Suprapubic skin (tissue), 4 donors: ENCODE measurements around the gene BCAN. TPM values are rescaled to one million over a fixed set of nuclear protein-coding genes. Genes with fewer than 3 reads are reported as not detected.

Source experiments
- DNase-seq, 2 donors: peaks; one replicate each; pipeline ENCODE4 v3.0.0-alpha.2; 2019; ENCODE audit warnings: low spot score in 2 of 2
- H3K27ac ChIP-seq: fragments of 200-600 bp; sonication (generic); one replicate; pipeline ENCODE4 v1.5.1; 2019
- H3K27me3 ChIP-seq: fragments of 200-600 bp; sonication (generic); one replicate; pipeline ENCODE4 v1.5.1; 2019
- H3K36me3 ChIP-seq: fragments of 200-600 bp; sonication (generic); one replicate; pipeline ENCODE4 v1.5.1; 2019
- H3K4me1 ChIP-seq: fragments of 200-600 bp; sonication (generic); one replicate; pipeline ENCODE4 v1.5.1; 2019
- H3K4me3 ChIP-seq: fragments of 200-600 bp; sonication (generic); one replicate; pipeline ENCODE4 v1.5.1; 2019; ENCODE audit warnings: mild to moderate bottlenecking
- H3K9me3 ChIP-seq: fragments of 200-600 bp; sonication (generic); one replicate; pipeline ENCODE4 v1.5.1; 2019
- CTCF ChIP-seq, 2 donors: fragments of 200-600 bp in 1 of 2; fragments of 450-650 bp in 1 of 2; sonication (generic) in 1 of 2; IDR thresholded peaks; one replicate each; pipeline ENCODE4 v1.5.1; 2016 to 2019; ENCODE audit warnings: antibody characterized with exemption in 2 of 2, mild to moderate bottlenecking in 1 of 2, moderate library complexity in 1 of 2
- EP300 ChIP-seq: sonication (generic); formaldehyde crosslinking; IDR thresholded peaks from one replicate; pipeline ENCODE4 v1.6.1; 2017; ENCODE audit warnings: antibody characterized with exemption
- POLR2A ChIP-seq, 2 donors: fragments of 450-650 bp; IDR thresholded peaks; one replicate each; pipeline ENCODE4 v1.6.1; 2017; ENCODE audit warnings: antibody characterized with exemption in 2 of 2, mild to moderate bottlenecking in 2 of 2, moderate library complexity in 2 of 2
- POLR2AphosphoS5 ChIP-seq, 3 donors: sonication (generic); formaldehyde crosslinking; IDR thresholded peaks; one replicate each; pipeline ENCODE4 v1.6.1; 2017; ENCODE audit warnings: antibody characterized with exemption in 3 of 3
- WGBS: methylation state at CpG from one replicate; pipeline ENCODE4 v1.1.5; 2018; 5-methylcytosine and 5-hydroxymethylcytosine counted together
- total RNA-seq, 4 donors: library from RNA; depleted of rRNA; stranded (reverse); fragments of >200 nt; gene quantifications; one replicate each; pipeline ENCODE4 v1.1.0, GENCODE V29; 2016

BCAN gene
- total RNA-seq, 4 donors from 2014 or later: 17.8 to 41.2 (median 29.4) TPM

DNA sequence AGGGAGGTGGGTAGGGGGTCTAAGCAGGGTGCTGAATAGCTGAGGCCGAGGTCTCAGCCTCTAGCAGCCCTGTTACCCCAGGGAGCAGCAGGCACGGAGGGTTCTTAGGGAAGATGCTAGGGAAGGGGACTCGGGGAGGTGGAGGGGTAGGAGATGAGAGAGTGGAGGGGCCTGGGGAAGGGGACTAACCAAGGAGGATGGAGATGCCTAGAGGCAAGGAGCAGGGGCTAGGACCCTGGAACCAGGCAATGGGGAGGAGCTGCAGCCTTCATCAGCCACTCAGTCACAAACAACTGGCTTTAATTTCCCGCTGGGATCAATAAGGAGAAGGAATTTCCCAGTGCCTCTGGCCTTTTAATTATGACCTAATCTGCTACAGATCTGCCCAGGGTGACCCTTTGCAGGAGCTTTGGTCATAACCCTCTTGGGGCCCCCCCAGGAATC lies 66.3 kb downstream of the BCAN start:
- Histone ChIP-seq H3K4me3 (no peak overlapping the region), H3K9me3 (no peaks in the 10 kb centered on the region), H3K36me3 (no peaks in the 10 kb centered on the region), H3K4me1 (peaks cover 99% of the 10 kb centered on the region), H3K27ac (peak overlapping the region; percentile 73), H3K27me3 (peaks cover 3% of the 10 kb centered on the region)
- no peak for DNase-seq
- WGBS: 43% methylated on average over 4 of the region's 4 CpGs
- TF ChIP-seq POLR2A (IDR thresholded peaks at IDR 0.05) (no peak), CTCF (IDR thresholded peaks at IDR 0.05) (no peak), EP300 (no peak), POLR2AphosphoS5 (IDR thresholded peaks at IDR 0.05) (no peak)

GRCh38 chr1:156709031-156709430 lies 67.1 kb downstream of the BCAN start:
- Histone ChIP-seq H3K4me3 (no peak overlapping the region), H3K4me1 (peaks cover 92% of the 10 kb centered on the region), H3K27me3 (peaks cover 3% of the 10 kb centered on the region), H3K36me3 (no peaks in the 10 kb centered on the region), H3K27ac (peak overlapping the region; percentile 73), H3K9me3 (no peaks in the 10 kb centered on the region)
- no peak for TF ChIP-seq CTCF (IDR thresholded peaks at IDR 0.05)
- no peak for TF ChIP-seq EP300
- TF ChIP-seq POLR2AphosphoS5 (IDR thresholded peaks at IDR 0.05): no peak
- TF ChIP-seq POLR2A (IDR thresholded peaks at IDR 0.05): no peak
- DNase-seq: no peak
- WGBS: 57% methylated on average over 4 of the region's 4 CpGs

Other genes with a start within 250 kb of the BCAN start
- gene MEF2D, start 141.3 kb upstream of the BCAN start, total RNA-seq: 10 to 100 TPM; 61.7 to 73.5 (median 67.1) TPM
- 1 to 10 TPM; 2.2 to 5.7 (median 4.5) TPM for gene IQGAP3, start 69.6 kb upstream of the BCAN start, total RNA-seq
- gene TTC24, start 62.4 kb upstream of the BCAN start, total RNA-seq: not detected
- 10 to 100 TPM; 42.7 to 80.8 (median 63.3) TPM for gene NAXE, start 50.3 kb upstream of the BCAN start, total RNA-seq
- gene GPATCH4, start 40.6 kb upstream of the BCAN start, total RNA-seq: 10 to 100 TPM; 15.9 to 25.1 (median 20.5) TPM
- gene HAPLN2, start 22.7 kb upstream of the BCAN start, total RNA-seq: 1 to 10 TPM in 2 of 4 donors, not detected in 2; 1.0 to 2.9 TPM
- gene NES, start 35.3 kb downstream of the BCAN start, total RNA-seq: 1 to 10 TPM; 1.9 to 7.4 (median 4.8) TPM
- 10 to 100 TPM; 38.4 to 98.0 (median 68.2) TPM for gene CRABP2, start 63.5 kb downstream of the BCAN start, total RNA-seq
- 10 to 100 TPM; 20.7 to 40.3 (median 34.2) TPM for gene METTL25B, start 86.4 kb downstream of the BCAN start, total RNA-seq
- 10 to 100 TPM; 33.8 to 59.6 (median 38.9) TPM for gene ISG20L2, start 86.6 kb downstream of the BCAN start, total RNA-seq
- 10 to 100 TPM; 33.6 to 66.6 (median 55.0) TPM for gene MRPL24, start 99.0 kb downstream of the BCAN start, total RNA-seq
- gene HDGF, start 109.6 kb downstream of the BCAN start, total RNA-seq: 100 to 1,000 TPM; 178 to 250 (median 210) TPM
- 10 to 100 TPM; 39.1 to 50.1 (median 43.3) TPM for gene PRCC, start 125.4 kb downstream of the BCAN start, total RNA-seq
- gene SH2D2A, start 174.7 kb downstream of the BCAN start, total RNA-seq: under 1 TPM in 2 of 4 donors, not detected in 2; 0.29 to 0.48 TPM
- gene INSRR, start 217.0 kb downstream of the BCAN start, total RNA-seq: not detected
- under 1 TPM in 1 of 4 donors, not detected in 3; 0.32 TPM for gene NTRK1, start 218.7 kb downstream of the BCAN start, total RNA-seq